Loucy (cell line): ENCODE data around the gene SINHCAF.

Experiments used
- EZH2phosphoT487 ChIP-seq: fragments of 200-600 bp; IDR thresholded peaks from 2 replicates; pipeline ENCODE4 v1.6.1; 2018; ENCODE audit warnings: antibody characterized with exemption, mild to moderate bottlenecking, moderate library complexity, borderline replicate concordance
- TF ChIP-seq, protein P1 (sequence below): fragments of 200-600 bp; sonication (generic); conservative IDR thresholded peaks from 2 replicates; pipeline ENCODE4 v1.5.1; 2014; ENCODE audit warnings: mild to moderate bottlenecking, antibody characterized with exemption, low read length

DNA sequence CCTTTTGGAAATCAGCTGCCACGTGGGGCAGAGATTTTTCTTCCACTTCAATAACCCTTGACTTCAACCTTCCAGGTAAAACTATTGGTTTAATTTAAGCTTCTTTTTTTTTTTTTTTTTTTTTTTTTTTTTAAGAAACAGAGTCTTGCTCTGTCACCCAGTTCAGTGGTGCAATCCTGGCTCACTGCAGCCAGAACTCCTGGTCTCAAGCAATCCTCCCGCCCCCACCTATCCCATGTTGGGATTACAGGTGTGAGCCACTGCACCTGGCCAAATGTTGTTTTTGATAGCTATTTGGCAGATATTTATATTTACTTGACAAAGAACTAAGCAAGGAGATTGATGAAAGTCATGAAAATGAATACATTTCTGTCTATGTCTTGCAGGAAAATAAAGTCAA lies 65.1 kb downstream of the SINHCAF start:
- TF ChIP-seq, protein P1, sequence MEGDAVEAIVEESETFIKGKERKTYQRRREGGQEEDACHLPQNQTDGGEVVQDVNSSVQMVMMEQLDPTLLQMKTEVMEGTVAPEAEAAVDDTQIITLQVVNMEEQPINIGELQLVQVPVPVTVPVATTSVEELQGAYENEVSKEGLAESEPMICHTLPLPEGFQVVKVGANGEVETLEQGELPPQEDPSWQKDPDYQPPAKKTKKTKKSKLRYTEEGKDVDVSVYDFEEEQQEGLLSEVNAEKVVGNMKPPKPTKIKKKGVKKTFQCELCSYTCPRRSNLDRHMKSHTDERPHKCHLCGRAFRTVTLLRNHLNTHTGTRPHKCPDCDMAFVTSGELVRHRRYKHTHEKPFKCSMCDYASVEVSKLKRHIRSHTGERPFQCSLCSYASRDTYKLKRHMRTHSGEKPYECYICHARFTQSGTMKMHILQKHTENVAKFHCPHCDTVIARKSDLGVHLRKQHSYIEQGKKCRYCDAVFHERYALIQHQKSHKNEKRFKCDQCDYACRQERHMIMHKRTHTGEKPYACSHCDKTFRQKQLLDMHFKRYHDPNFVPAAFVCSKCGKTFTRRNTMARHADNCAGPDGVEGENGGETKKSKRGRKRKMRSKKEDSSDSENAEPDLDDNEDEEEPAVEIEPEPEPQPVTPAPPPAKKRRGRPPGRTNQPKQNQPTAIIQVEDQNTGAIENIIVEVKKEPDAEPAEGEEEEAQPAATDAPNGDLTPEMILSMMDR = no peak
- no peak for TF ChIP-seq EZH2phosphoT487
